ES-I3 (cell line): ENCODE data around the gene ATP13A3.
A peak's percentile ranks its signal among the peaks of the same experiment; 100 is the strongest.
"Not testable (repeated sequence)": the region's sequence is repeated elsewhere in the genome, so short reads cannot be mapped to it uniquely, and the experiment has no call there.

Source experiments
- H3K36me3 ChIP-seq: 2 replicates; pipeline ENCODE4 v1.6.1; 2013; ENCODE audit warnings: mild to moderate bottlenecking, low read length, control low read depth, moderate library complexity; ENCODE audit not compliant: insufficient read depth
- H3K4me1 ChIP-seq: 2 replicates; pipeline ENCODE4 v1.6.1; 2013; ENCODE audit warnings: mild to moderate bottlenecking, control low read depth, low read length; ENCODE audit not compliant: insufficient read depth
- H3K9ac ChIP-seq: 2 replicates; pipeline ENCODE4 v1.6.1; 2013; ENCODE audit warnings: low read depth, mild to moderate bottlenecking, low read length, moderate library complexity
- H3K9me3 ChIP-seq: 2 replicates; pipeline ENCODE4 v1.6.1; 2013; ENCODE audit warnings: mild to moderate bottlenecking, low read length, moderate library complexity; ENCODE audit not compliant: control insufficient read depth, insufficient read depth

Gene ATP13A3

DNA sequence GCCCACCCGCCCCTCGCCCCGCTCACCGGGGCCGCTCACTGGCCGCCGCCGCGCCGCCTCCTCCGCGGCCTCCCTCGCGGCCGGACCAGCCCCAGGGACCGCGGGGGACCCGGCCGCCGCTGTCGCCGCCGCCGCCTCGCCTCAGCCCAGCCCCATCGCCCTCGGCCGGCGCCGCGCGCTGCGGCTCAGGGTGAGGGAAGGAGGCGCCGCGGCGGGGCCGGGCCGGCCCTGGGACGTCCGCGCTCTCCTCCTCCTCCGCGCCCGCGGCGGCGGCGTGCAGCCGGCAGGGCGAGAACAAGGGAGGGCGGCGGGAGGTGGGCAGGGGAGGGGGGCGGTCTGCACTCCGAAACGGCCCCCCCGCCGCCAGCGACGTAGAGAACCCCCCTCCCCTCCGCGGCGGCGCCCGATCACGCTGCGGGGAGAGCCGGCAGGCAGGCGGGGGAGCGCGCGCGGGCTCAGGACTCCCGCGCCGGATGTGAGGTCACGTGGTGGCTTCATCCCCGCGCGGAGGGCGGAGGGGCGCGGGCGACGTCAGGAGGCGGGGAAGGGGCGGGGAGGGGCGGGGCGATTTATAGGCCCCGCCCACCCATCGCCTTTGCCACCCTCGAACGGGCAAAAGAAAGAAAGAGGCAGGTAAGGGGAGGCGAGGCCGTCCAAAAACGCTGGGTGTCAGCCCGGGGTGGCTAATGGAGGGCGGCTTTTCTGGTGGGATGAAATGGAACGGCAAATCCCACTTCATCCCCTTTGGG lies at the start of gene ATP13A3:
TSS of gene ATP13A3 (minus strand) at position 463 of the 749 bp plus-strand sequence. CDS start 24,812 bp downstream, outside the sequence.
- H3K36me3 ChIP-seq, result no peaks in the 10 kb centered on the region
- H3K9me3 ChIP-seq, result no peaks in the 10 kb centered on the region
- H3K4me1 ChIP-seq, result peaks cover 4% of the 10 kb centered on the region; the same call in 1 of the 2 replicates
- H3K9ac ChIP-seq, result peak within 1 kb of the TSS; percentile 78

DNA sequence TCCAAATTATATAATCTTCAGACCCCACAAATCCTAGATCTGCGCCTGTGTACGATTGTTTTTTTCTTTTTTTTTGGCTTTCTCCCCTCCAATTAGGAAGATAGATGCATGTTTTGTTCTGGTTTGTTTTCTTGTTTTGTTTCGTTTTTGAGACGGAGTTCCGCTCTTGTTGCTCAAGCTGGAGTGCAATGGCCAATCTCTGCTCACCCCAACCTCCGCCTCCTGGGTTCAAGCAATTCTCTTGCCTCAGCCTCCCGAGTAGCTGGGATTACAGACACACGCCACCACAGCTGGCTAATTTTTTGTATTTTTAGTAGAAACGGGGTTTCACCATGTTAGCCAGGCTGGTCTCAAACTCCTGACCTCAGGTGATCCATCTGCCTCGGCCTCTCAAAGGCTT lies 48.4 kb upstream of the ATP13A3 start:
- not testable (repeated sequence) for H3K9ac ChIP-seq, H3K36me3 ChIP-seq, H3K4me1 ChIP-seq, H3K9me3 ChIP-seq

DNA sequence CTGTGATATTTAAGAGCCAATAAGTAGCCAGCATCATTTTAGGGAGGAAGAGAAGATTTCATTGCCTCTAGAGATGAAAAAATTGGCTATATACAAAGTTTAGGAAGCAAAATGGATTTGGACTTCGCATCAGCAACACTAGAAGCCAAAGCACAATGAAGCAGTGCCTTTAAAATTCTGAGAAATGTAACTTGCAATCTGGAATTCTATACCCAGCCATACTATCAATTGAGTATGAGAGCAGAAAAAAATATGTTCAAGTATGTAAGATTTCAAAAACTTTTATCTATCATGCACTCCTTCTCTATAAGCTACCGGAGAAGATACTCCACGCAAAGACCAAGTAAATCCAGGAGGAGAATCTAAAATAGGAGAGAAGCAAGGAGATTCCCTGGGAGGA lies 47.4 kb upstream of the ATP13A3 start:
- Histone ChIP-seq H3K9me3 (peaks cover 7% of the 10 kb centered on the region), H3K9ac (no peak overlapping the region), H3K36me3 (no peaks in the 10 kb centered on the region), H3K4me1 (no peaks in the 10 kb centered on the region)

DNA sequence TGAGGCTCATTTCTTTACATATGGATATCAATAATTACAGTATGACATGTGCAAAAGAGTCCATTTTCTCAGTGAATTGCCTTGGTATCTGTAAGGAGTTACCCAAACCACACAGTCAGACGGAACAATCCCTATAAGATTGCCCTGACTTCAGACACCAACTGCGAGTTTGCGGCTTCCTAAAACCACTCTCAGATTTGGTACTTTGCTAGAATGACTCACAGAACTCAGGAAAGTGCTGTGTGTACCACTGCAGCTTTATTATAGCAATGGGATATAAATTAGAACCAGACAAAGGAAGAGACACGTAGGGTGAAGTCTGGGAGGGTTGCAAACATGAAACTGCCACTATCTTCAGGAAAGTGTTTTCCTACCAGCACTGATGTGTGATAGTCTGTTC lies 45.8 kb upstream of the ATP13A3 start:
- H3K9me3 ChIP-seq, result peaks cover 7% of the 10 kb centered on the region
- no peak overlapping the region for H3K9ac ChIP-seq
- H3K4me1 ChIP-seq, result no peaks in the 10 kb centered on the region
- H3K36me3 ChIP-seq, result no peaks in the 10 kb centered on the region

DNA sequence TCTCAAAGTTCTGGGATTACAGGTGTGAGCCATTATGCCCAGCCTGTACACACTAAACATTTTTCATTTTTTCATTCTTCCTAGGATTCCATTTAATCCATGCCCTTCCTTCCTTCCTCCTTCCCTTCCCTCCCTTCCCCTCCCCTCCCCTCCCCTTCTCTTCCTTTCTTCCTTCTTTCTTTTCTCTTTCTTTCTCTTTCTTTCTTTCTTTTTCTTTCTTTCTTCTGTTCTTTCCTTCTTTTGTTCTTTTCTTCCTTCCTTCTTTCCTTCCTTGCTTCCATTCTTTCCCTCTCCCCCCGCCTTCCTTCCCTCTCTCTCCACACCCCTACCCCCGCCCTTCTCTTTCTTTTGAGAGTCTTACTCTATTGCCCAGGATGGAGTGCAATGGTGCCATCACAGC lies 40.9 kb upstream of the ATP13A3 start:
- no peaks in the 10 kb centered on the region for H3K4me1 ChIP-seq
- H3K9ac ChIP-seq, result no peak overlapping the region
- no peaks in the 10 kb centered on the region; the same call in 1 of the 2 replicates for H3K9me3 ChIP-seq
- H3K36me3 ChIP-seq, result no peaks in the 10 kb centered on the region

DNA sequence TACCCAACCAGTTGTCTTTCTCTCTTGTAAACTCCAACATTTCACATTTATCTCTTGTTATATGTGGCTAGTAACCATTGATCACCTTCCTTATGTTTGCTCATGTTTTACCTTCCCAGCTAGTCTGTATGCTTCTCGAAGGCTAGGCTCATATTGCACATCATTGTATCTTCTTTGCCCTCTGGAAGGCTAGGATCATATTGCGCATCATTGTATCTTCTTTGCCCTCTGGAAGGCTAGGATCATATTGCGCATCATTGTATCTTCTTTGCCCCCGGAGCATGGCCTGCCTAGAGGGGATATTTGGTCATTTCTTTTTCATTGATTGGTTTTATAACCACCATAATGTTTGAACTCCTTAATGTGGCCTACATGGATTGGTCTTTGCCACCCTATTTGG lies 39.4 kb upstream of the ATP13A3 start:
- Histone ChIP-seq H3K36me3 (no peaks in the 10 kb centered on the region), H3K9ac (no peak overlapping the region), H3K4me1 (no peaks in the 10 kb centered on the region), H3K9me3 (no peaks in the 10 kb centered on the region)

DNA sequence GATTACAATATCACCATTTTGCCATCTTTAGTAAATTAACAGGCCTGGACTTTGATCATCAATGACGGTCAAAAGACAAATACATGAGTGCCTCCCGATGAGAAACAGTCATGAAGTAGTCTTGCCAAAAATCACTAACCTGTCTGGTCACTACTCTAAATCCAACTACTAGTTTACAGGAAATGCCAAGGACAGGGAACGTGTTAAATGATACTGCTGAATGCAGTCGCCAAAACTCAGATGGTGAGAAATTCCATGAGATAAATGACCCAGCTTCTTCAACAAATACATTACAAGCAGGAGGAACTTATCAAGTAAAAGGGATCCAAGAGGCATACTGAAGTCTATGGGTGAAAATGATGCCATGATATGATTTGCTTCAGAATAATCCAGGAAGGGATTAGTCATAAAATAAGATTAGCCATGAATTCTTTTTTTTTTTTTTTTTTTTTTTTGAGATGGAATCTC lies 35.8 kb upstream of the ATP13A3 start:
- no peak overlapping the region for H3K9ac ChIP-seq
- H3K4me1 ChIP-seq, result no peaks in the 10 kb centered on the region
- H3K36me3 ChIP-seq, result no peaks in the 10 kb centered on the region
- H3K9me3 ChIP-seq, result no peaks in the 10 kb centered on the region

DNA sequence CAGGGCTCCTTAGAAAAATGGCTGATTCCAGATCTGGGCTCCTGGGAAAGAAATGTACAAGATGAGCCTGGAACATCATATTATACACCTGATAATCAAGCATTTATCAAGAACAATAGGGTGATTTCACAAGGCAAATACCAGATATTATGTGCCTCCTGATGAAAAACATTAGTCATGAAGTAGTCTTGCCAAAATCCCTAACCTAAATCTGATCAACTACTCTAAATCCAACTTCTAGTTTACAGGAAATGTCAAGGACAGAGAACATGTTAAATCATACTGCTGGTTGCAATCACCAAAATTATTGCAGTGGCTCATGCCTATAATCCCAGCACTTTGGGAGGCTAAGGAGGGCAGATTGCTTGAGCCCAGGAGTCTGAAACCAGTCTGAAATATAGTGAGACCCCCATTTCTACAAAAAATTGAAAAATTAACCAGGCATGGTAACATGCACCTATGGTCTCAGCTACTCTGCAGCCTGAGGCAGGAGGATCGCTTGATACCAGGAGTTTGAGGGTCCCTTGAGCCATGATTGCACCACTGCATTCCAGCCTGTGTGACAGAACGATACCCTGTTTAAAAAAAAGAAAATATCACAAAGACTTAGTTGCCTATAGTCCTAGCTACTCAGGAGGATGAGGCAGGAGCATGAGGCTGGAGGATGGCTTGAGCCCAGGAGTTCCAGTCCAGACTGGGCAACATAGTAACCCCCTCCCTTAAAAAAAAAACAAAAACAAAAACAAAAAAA lies 34.9 kb upstream of the ATP13A3 start:
- Histone ChIP-seq H3K4me1 (no peaks in the 10 kb centered on the region), H3K9me3 (no peaks in the 10 kb centered on the region), H3K36me3 (no peaks in the 10 kb centered on the region), H3K9ac (no peak overlapping the region)

DNA sequence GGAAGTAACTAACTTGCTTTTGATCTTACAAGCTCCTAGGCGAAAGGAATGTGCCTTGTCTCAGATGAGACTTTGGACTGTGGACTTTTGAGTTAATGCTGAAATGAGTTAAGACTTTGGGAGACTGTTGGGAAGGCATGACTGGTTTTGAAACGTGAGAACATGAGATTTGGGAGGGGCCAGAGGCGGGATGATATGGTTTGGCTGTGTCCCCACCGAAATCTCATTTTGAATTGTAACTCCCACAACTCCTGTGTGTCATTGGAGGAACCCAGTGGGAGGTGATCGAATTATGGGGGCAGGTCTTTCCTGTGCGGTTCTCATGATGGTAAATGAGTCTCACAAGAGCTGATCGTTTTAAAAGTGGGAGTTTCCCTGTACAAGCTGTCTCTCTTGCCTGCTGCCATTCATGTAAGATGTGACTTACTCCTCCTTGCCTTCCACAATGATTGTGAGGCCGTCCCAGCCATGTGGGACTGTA lies 33.9 kb upstream of the ATP13A3 start:
- H3K9ac ChIP-seq, H3K36me3 ChIP-seq, H3K9me3 ChIP-seq, H3K4me1 ChIP-seq: not testable (repeated sequence)

DNA sequence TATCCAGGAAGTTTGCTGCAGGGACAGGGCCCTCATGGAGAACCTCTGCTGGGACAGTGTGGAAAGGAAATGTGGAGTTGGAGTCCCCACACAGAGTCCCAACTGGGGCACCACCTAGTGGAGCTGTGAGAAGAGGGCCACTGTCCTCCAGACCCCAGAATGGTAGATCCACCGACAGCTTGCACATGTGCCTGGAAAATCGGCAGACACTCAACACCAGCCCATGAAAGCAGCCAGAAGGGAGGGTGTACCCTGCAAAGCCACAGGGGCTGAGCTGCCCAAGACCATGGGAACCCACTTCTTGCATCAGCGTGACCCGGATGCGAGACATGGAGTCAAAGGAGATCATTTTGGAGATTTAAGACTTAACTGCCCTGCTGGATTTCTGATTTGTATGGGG lies 33.4 kb upstream of the ATP13A3 start:
- not testable (repeated sequence) for H3K36me3 ChIP-seq, H3K9me3 ChIP-seq, H3K9ac ChIP-seq, H3K4me1 ChIP-seq

DNA sequence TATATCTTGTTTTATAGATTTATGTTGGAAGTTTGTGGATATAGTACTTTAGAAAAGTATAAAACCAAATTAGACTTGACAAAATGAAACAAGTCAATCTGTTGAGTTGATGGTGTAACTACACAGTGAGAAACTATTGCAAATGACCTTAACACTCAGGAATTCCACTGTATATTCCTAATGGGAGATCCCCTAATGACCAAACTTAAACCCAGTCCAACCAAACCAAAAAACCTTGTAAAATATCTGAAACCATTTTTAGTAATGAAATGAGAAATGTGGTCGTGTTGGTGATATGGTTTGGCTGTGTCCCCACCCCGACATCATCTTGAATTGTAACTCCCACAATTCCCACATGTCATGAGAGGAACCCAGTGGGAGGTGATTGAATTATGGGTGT lies 31.9 kb upstream of the ATP13A3 start:
- H3K4me1 ChIP-seq, result no peaks in the 10 kb centered on the region
- H3K9ac ChIP-seq, result no peak overlapping the region
- no peaks in the 10 kb centered on the region for H3K36me3 ChIP-seq
- H3K9me3 ChIP-seq, result no peaks in the 10 kb centered on the region

DNA sequence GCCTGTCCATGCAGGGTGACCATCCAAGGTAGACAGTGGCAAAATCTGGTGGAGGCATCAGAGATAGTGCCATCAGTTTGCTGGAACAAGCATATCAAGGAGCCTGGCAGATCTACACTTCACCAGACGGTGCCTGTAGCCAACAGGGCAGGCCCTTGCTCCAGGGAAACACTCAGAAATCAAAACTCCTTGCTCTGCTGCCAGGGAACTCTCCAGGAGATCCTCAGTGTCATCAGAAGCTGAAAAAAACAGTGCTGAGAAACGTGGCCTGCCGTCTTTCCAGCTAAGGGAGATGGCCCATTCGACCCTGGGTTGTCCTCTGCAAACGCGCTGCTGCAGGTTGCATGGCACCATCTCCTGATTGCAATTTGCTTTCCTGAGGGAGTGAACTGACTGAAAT lies 30.5 kb upstream of the ATP13A3 start:
- no peaks in the 10 kb centered on the region for H3K36me3 ChIP-seq
- H3K4me1 ChIP-seq, result no peaks in the 10 kb centered on the region
- H3K9me3 ChIP-seq, result no peaks in the 10 kb centered on the region
- H3K9ac ChIP-seq, result no peak overlapping the region

DNA sequence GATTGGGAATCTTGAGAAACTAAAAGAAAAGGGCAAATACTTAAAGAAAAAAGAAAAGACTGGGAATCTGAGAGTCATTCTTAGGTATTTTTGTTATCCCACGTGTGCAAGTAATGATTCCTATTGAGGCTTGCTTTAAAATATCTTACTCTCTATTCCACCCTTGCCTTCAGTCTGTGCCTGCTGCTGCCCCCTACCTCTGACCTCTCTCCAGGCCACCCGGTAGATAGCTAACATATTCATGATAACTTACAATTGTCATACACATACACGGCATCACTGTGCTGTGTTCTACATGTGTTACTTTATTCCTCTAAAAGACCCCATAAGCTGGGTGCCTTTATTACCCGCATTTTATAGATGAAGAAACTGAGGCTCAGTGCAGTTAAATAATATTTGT lies 27.8 kb upstream of the ATP13A3 start:
- H3K9ac ChIP-seq, result no peak overlapping the region
- no peaks in the 10 kb centered on the region for H3K36me3 ChIP-seq
- H3K9me3 ChIP-seq, result no peaks in the 10 kb centered on the region
- H3K4me1 ChIP-seq, result no peaks in the 10 kb centered on the region

DNA sequence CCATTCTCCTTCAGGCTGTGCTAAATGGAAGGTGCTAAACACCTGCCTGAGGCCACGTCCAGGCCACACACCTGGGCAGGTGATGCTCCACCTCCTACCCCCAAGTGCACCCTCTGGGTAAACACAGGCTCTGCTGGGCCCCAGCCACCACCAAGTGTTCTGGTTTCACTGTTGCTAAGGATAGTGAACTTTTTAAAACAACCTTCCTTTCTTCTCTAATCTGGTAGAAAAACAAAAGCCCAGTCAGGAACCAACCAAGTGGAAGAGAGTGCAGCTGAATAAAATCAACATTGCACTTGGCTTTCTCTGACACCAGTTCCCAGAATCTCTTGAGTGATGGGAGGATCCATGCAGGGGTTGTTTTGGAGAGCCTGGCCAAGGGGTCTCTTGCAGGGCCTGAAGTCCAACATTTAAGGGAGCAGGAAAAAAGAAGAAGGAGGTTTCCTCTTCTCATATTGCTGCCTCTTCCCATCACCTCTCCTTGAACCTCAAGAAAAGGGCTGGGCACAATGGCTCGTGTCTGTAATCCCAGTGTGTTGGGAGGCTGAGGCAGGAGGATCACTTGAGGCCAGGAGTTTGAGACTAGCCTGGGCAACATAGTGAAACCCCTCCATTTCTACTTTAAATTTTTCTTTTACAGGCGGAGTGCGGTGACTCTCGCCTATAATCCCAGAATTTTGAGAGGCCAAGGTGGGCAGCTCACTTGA lies 26.2 kb upstream of the ATP13A3 start:
- no peak overlapping the region for H3K9ac ChIP-seq
- no peaks in the 10 kb centered on the region for H3K4me1 ChIP-seq
- no peaks in the 10 kb centered on the region for H3K36me3 ChIP-seq
- H3K9me3 ChIP-seq, result no peaks in the 10 kb centered on the region
